Tibial nerve (tissue), 4 donors: ENCODE measurements around the gene ATF2. TPM values are rescaled to one million over a fixed set of nuclear protein-coding genes. Genes with fewer than 3 reads are reported as not detected.

Experiments used
- DNase-seq, 2 donors: peaks; one replicate each; pipeline ENCODE4 v3.0.0-alpha.2; 2019; ENCODE audit warnings: low spot score in 2 of 2
- H3K27ac ChIP-seq, 4 donors: fragments of 200-600 bp; sonication (generic) in 3 of 4; one replicate each; pipeline ENCODE4 v1.5.1; 2017 to 2019; ENCODE audit warnings: mild to moderate bottlenecking in 1 of 4
- H3K27me3 ChIP-seq, 2 donors: fragments of 200-600 bp; sonication (generic) in 1 of 2; one replicate each; pipeline versions ENCODE4 v1.5.1 to v1.6.0; 2017 to 2019
- H3K36me3 ChIP-seq, 3 donors: fragments of 200-600 bp; sonication (generic); one replicate each; pipeline ENCODE4 v1.5.1; 2018 to 2019
- H3K4me1 ChIP-seq, 4 donors: fragments of 200-600 bp; sonication (generic) in 3 of 4; one replicate each; pipeline ENCODE4 v1.5.1; 2017 to 2019
- H3K4me3 ChIP-seq, 4 donors: fragments of 200-600 bp; sonication (generic) in 3 of 4; one replicate each; pipeline ENCODE4 v1.5.1; 2017 to 2019; ENCODE audit warnings: mild to moderate bottlenecking in 1 of 4, moderate library complexity in 1 of 4
- H3K9me3 ChIP-seq, 4 donors: fragments of 200-600 bp; sonication (generic) in 3 of 4; one replicate each; pipeline ENCODE4 v1.5.1; 2017 to 2019
- EP300 ChIP-seq, 2 donors: sonication (generic); formaldehyde crosslinking; IDR thresholded peaks; one replicate each; pipeline ENCODE4 v1.6.1; 2017; ENCODE audit warnings: antibody characterized with exemption in 2 of 2, mild to moderate bottlenecking in 1 of 2
- POLR2A ChIP-seq, 2 donors: fragments of 450-650 bp; IDR thresholded peaks; one replicate each; pipeline ENCODE4 v1.6.1; 2017; ENCODE audit warnings: antibody characterized with exemption in 2 of 2, mild to moderate bottlenecking in 2 of 2, moderate library complexity in 2 of 2
- WGBS, 2 donors: methylation state at CpG; one replicate each; pipeline ENCODE4 v1.1.5; 2018; 5-methylcytosine and 5-hydroxymethylcytosine counted together
- total RNA-seq, 4 donors: library from RNA; depleted of rRNA; stranded (reverse); fragments of >200 nt; gene quantifications; one replicate each; pipeline ENCODE4 v1.1.0, GENCODE V29; 2016
- TF ChIP-seq, protein P1 (sequence below), 5 experiments: fragments of 200-600 bp in 3 of 5; fragments of 450-650 bp in 2 of 5; sonication (generic) in 3 of 5; IDR thresholded peaks; one replicate each; pipeline ENCODE4 v1.5.1; 2016 to 2019; ENCODE audit warnings: antibody characterized with exemption in 5 of 5, mild to moderate bottlenecking in 3 of 5, moderate library complexity in 2 of 5

Gene ATF2
- total RNA-seq, 4 donors from 2014 or later = 44.8 to 69.9 (median 53.2) TPM

DNA sequence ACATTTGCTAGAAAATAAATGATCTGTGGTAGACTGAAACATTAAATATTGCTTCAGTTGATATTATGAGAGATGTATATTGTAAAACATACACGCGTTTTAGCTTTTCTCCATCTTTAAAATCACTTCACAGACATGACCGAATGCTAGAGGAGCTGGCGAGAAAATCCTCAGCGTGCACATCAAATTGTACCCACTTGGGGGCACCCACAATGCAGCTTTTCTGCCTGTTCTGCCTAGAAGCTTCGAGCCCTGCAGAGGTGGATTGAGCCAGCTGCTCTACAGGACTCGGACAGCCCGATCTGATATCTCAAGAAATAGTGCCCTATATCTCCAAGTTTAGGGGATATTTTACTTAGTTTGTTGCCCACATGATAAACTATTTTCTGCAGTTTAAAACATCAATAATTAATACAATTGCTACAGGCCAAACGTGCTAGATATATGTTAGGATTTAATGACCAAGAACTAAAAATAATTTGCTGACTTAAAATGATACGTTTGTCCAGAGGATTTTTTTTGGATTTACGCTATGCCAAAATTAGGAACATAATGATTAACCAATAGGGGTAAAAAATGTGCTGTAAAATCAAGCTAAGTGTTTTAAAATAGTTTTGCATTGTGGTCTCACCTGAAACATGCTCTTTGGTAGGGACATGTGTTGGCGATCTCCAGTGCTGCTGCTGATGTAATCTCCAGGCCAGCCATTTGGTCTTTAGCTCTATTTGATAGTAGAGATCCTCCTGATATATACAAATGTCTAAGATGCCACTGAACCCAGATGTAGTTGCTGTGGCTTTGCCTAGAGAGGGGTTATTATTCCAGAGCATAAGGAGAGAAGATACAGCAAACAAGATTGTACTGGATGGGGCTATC lies 35.9 kb upstream of the ATF2 start:
- WGBS, 2 donors = 32 to 40% methylated on average over 12 of the region's 12 CpGs
- Histone ChIP-seq H3K4me1 (peaks cover 0 to 3% (median 0%) of the 10 kb centered on the region in 4 donors), H3K9me3 (no peaks in the 10 kb centered on the region), H3K36me3 (no peaks in the 10 kb centered on the region), H3K27me3 (no peaks in the 10 kb centered on the region), H3K27ac (no peak overlapping the region), H3K4me3 (no peak overlapping the region)
- no peak for TF ChIP-seq POLR2A (IDR thresholded peaks at IDR 0.05)
- TF ChIP-seq EP300 (IDR thresholded peaks at IDR 0.05) = no peak
- TF ChIP-seq, protein P1, sequence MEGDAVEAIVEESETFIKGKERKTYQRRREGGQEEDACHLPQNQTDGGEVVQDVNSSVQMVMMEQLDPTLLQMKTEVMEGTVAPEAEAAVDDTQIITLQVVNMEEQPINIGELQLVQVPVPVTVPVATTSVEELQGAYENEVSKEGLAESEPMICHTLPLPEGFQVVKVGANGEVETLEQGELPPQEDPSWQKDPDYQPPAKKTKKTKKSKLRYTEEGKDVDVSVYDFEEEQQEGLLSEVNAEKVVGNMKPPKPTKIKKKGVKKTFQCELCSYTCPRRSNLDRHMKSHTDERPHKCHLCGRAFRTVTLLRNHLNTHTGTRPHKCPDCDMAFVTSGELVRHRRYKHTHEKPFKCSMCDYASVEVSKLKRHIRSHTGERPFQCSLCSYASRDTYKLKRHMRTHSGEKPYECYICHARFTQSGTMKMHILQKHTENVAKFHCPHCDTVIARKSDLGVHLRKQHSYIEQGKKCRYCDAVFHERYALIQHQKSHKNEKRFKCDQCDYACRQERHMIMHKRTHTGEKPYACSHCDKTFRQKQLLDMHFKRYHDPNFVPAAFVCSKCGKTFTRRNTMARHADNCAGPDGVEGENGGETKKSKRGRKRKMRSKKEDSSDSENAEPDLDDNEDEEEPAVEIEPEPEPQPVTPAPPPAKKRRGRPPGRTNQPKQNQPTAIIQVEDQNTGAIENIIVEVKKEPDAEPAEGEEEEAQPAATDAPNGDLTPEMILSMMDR (IDR thresholded peaks at IDR 0.05) = peak in 4 of 5 experiments; percentile 31 to 43 (median 38)
- DNase-seq = no peak

DNA sequence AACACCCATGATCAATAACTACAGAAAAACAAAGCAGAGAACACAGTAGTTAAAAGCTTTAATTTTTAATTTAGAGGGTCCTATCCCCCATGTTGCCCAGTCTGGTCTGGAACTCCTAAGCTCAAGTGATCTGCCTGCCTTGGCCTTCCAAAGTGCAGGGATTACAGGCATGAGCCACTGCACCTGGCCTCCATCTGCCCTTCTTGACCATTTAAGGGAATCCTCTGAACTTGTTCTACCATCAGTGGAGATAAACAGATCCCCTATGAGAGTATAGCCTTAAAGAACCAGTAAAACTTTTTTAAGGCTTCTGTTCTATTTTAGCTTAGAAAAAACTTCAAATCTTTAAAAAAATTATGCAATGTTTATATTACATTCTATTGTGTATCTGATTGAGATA lies 27.0 kb upstream of the ATF2 start:
- no peaks in the 10 kb centered on the region for H3K36me3 ChIP-seq
- H3K27me3 ChIP-seq = no peaks in the 10 kb centered on the region
- DNase-seq = no peak
- no peak overlapping the region for H3K4me3 ChIP-seq
- H3K4me1 ChIP-seq = peaks cover 0 to 4% (median 0%) of the 10 kb centered on the region in 4 donors
- no peak overlapping the region for H3K27ac ChIP-seq
- peaks cover 0 to 10% (median 1%) of the 10 kb centered on the region in 4 donors for H3K9me3 ChIP-seq
- TF ChIP-seq POLR2A (IDR thresholded peaks at IDR 0.05) (no peak), EP300 (IDR thresholded peaks at IDR 0.05) (no peak)
- TF ChIP-seq, protein P1 (IDR thresholded peaks at IDR 0.05) = no peak

DNA sequence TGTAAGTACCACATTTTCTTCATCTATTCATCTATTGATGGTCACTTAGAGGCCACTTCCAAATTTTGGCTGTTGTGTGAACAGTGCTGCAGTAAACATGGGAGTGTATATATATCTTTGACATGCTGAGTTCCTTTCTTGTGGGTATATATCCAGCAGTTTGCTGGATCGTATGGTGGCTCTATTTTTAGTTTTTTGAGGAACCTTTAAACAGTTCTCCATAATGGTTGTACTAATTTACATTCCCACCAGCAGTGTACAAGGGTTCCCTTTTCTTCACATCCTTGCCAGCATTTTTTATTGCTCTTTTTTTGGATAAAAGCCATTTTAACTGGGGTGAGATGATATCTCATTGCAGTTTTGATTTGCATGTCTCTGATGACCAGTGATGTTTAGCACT lies 20.8 kb upstream of the ATF2 start:
- Histone ChIP-seq H3K36me3 (no peaks in the 10 kb centered on the region), H3K27me3 (no peaks in the 10 kb centered on the region), H3K9me3 (peaks cover 0 to 10% (median 1%) of the 10 kb centered on the region in 4 donors), H3K4me1 (no peaks in the 10 kb centered on the region), H3K27ac (no peak overlapping the region), H3K4me3 (no peak overlapping the region)
- WGBS, 2 donors = 13 to 42% methylated on average over 1 of the region's 1 CpG
- no peak for DNase-seq
- TF ChIP-seq EP300 (IDR thresholded peaks at IDR 0.05) (no peak), POLR2A (IDR thresholded peaks at IDR 0.05) (no peak)
- TF ChIP-seq, protein P1 (IDR thresholded peaks at IDR 0.05) = no peak

DNA sequence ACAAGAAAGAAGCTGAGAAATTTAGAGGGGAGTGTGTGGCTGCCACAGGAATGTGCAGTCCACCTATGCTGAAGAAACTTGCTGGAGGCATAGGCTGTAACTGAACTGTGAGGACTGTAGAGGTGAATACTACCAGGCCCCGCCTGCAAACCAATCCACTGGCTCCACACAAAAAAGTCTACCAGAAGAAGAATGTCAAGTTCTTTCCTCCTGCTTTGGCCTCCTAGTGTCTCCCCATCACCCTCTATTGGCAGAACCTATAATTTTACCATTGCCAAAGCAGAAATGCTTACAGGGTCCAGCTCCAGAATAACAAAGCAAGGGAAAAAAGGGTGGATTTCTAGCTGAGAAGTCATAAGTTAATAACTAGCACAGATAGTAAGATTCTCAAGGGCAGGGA lies 19.4 kb upstream of the ATF2 start:
- Histone ChIP-seq H3K36me3 (no peaks in the 10 kb centered on the region), H3K27ac (no peak overlapping the region), H3K9me3 (peaks cover 0 to 8% (median 1%) of the 10 kb centered on the region in 4 donors), H3K4me1 (no peaks in the 10 kb centered on the region), H3K4me3 (no peak overlapping the region), H3K27me3 (no peaks in the 10 kb centered on the region)
- TF ChIP-seq, protein P1 (IDR thresholded peaks at IDR 0.05) = no peak
- WGBS, 2 donors = 100% methylated on average over 1 of the region's 1 CpG
- DNase-seq = no peak

DNA sequence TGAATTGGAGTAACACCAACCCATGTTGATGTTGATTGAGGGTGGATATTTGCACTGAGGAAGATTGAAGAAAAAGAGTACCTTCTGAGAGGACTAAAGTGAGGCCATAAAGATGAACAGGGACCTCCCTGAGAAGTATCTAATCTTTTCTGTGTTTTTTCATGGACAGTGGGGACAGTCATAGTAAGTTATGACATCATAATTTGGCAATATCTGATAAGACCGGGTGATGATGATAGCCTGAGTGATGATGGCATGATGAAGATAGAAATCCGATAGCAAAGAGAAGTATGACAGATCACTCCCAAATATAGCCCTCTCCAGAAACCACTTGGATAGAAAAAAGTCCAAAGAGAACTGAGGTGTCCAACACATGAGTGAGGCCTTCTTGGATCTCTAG lies 15.7 kb upstream of the ATF2 start:
- no peak for TF ChIP-seq POLR2A (IDR thresholded peaks at IDR 0.05)
- TF ChIP-seq, protein P1 (IDR thresholded peaks at IDR 0.05) = no peak
- TF ChIP-seq EP300 (IDR thresholded peaks at IDR 0.05) = no peak
- H3K4me3 ChIP-seq = no peak overlapping the region
- H3K9me3 ChIP-seq = no peaks in the 10 kb centered on the region
- no peak for DNase-seq
- no peaks in the 10 kb centered on the region for H3K27me3 ChIP-seq
- WGBS, 2 donors = 95 to 98% methylated on average over 2 of the region's 2 CpGs
- H3K36me3 ChIP-seq = peaks cover 0 to 12% (median 5%) of the 10 kb centered on the region in 3 donors
- no peak overlapping the region for H3K27ac ChIP-seq
- peaks cover 0 to 11% (median 5%) of the 10 kb centered on the region in 4 donors for H3K4me1 ChIP-seq
